Fibroblast of lung (primary cell): Measurements from ENCODE around the gene SUGP1.

Experiments
- CTCF ChIP-seq, 2 donors: IDR thresholded peaks in 1 of 2; conservative IDR thresholded peaks in 1 of 2; 1 replicate in 1 of 2; 2 replicates in 1 of 2; pipeline ENCODE4 v1.5.1; 2011 to 2012; ENCODE audit warnings: low read length in 2 of 2, control low read depth in 1 of 2, inconsistent platforms in 1 of 2, low read depth in 1 of 2, mild to moderate bottlenecking in 1 of 2
- EZH2 ChIP-seq: IDR thresholded peaks from 2 replicates; pipeline ENCODE4 v1.5.1; 2012; ENCODE audit warnings: low read length, control low read depth, mild to moderate bottlenecking; ENCODE audit errors: missing control alignments

GRCh38 chr19:19303411-19303810, 16.9 kb downstream of the SUGP1 start:
- TF ChIP-seq CTCF (conservative IDR thresholded peaks at IDR 0.05 in 1 of 2, IDR thresholded peaks at IDR 0.05 in 1 of 2; ENCODE audit: low read depth in 1 of 2, low read length in 2 of 2) (no peak), EZH2 (no peak)
